Peyer's patch (tissue), 4 donors: ENCODE results near the gene MAP7D1.

Source experiments
- POLR2A ChIP-seq, 2 donors: fragments of 450-650 bp; IDR thresholded peaks; one replicate each; pipeline ENCODE4 v1.5.1; 2017; ENCODE audit warnings: antibody characterized with exemption in 2 of 2, mild to moderate bottlenecking in 2 of 2, moderate library complexity in 2 of 2
- TF ChIP-seq, protein P1 (sequence below), 6 experiments: fragments of 450-650 bp in 4 of 6; fragments of 200-600 bp in 2 of 6; sonication (generic) in 1 of 6; IDR thresholded peaks; one replicate each; pipeline ENCODE4 v1.5.1; 2017 to 2019; ENCODE audit warnings: antibody characterized with exemption in 6 of 6, mild to moderate bottlenecking in 3 of 6, moderate library complexity in 1 of 6

DNA sequence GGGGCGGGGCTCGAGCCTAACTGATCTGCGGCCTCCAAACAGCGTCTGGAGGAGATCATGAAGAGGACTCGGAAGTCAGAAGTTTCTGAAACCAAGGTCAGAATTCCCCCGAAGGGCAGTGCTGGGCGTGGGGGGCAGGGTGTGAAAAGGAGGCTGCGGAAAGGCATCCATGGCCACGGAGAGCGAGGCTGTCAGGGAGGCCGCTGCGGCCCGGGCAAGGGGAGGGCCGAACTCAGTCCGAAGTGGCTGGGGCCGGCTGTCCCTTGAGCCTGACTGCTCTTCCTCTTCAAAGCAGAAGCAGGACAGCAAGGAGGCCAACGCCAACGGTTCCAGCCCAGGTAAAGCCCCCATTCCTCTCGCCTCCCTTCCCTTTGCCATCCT lies 23.2 kb downstream of the MAP7D1 start:
- TF ChIP-seq, protein P1, sequence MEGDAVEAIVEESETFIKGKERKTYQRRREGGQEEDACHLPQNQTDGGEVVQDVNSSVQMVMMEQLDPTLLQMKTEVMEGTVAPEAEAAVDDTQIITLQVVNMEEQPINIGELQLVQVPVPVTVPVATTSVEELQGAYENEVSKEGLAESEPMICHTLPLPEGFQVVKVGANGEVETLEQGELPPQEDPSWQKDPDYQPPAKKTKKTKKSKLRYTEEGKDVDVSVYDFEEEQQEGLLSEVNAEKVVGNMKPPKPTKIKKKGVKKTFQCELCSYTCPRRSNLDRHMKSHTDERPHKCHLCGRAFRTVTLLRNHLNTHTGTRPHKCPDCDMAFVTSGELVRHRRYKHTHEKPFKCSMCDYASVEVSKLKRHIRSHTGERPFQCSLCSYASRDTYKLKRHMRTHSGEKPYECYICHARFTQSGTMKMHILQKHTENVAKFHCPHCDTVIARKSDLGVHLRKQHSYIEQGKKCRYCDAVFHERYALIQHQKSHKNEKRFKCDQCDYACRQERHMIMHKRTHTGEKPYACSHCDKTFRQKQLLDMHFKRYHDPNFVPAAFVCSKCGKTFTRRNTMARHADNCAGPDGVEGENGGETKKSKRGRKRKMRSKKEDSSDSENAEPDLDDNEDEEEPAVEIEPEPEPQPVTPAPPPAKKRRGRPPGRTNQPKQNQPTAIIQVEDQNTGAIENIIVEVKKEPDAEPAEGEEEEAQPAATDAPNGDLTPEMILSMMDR (IDR thresholded peaks at IDR 0.05), result no peak
- peak in 1 of 2 donors; percentile 37 for TF ChIP-seq POLR2A (IDR thresholded peaks at IDR 0.05)
